Ectodermal cell (in vitro differentiated cells): Measurements from ENCODE around the gene COMP.

ENCODE experiments used
- H3K27ac ChIP-seq: 2 replicates; pipeline ENCODE4 v1.7.0; 2013; ENCODE audit warnings: mild to moderate bottlenecking, low read depth, low read length; ENCODE audit not compliant: insufficient read depth, poor library complexity, severe bottlenecking
- H3K27me3 ChIP-seq: 2 replicates; pipeline ENCODE4 v1.7.0; 2013; ENCODE audit warnings: mild to moderate bottlenecking, low read length; ENCODE audit not compliant: insufficient read depth, control insufficient read depth, poor library complexity, severe bottlenecking
- H3K36me3 ChIP-seq: one replicate; pipeline ENCODE4 v1.7.0; 2013; ENCODE audit warnings: low read length; ENCODE audit not compliant: control insufficient read depth, insufficient read depth
- H3K4me1 ChIP-seq: one replicate; pipeline ENCODE4 v1.7.0; 2013; ENCODE audit warnings: low read length; ENCODE audit not compliant: control insufficient read depth, insufficient read depth
- H3K4me3 ChIP-seq: 2 replicates; pipeline ENCODE4 v1.7.0; 2013; ENCODE audit warnings: low read depth, low read length, control low read depth; ENCODE audit not compliant: insufficient read depth
- H3K9me3 ChIP-seq: 2 replicates; pipeline ENCODE4 v1.7.0; 2013; ENCODE audit warnings: mild to moderate bottlenecking, low read length, moderate library complexity; ENCODE audit not compliant: control insufficient read depth
- WGBS, 2 experiments: methylation state at CpG; one replicate each; pipeline ENCODE4 v1.1.7; 2013; ENCODE audit warnings: missing lambda C conversion rate in 2 of 2; 5-methylcytosine and 5-hydroxymethylcytosine counted together

COMP gene

DNA sequence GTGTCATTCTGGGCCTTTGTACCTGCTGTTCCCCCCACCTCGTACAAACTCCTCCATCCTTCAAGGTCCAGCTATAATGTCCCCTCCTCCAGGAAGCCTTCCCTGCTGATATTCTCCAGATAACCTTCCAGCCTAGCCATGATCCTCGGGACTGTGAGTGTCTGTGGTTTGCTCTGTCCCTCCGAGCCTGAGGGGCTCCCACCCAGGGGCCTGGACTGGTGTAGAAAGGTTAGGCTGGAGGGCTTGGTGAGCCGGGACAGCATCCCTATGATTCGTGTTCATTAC is 2.9 kb upstream of the COMP start:
- peaks cover 11% of the 10 kb centered on the region for H3K4me1 ChIP-seq
- H3K4me3 ChIP-seq = no peak overlapping the region
- H3K27ac ChIP-seq = no peak overlapping the region
- no peaks in the 10 kb centered on the region for H3K36me3 ChIP-seq
- WGBS, 2 experiments = 77 to 81% methylated on average over 5 of the region's 5 CpGs
- H3K27me3 ChIP-seq = peaks cover 100% of the 10 kb centered on the region
- no peaks in the 10 kb centered on the region for H3K9me3 ChIP-seq

DNA sequence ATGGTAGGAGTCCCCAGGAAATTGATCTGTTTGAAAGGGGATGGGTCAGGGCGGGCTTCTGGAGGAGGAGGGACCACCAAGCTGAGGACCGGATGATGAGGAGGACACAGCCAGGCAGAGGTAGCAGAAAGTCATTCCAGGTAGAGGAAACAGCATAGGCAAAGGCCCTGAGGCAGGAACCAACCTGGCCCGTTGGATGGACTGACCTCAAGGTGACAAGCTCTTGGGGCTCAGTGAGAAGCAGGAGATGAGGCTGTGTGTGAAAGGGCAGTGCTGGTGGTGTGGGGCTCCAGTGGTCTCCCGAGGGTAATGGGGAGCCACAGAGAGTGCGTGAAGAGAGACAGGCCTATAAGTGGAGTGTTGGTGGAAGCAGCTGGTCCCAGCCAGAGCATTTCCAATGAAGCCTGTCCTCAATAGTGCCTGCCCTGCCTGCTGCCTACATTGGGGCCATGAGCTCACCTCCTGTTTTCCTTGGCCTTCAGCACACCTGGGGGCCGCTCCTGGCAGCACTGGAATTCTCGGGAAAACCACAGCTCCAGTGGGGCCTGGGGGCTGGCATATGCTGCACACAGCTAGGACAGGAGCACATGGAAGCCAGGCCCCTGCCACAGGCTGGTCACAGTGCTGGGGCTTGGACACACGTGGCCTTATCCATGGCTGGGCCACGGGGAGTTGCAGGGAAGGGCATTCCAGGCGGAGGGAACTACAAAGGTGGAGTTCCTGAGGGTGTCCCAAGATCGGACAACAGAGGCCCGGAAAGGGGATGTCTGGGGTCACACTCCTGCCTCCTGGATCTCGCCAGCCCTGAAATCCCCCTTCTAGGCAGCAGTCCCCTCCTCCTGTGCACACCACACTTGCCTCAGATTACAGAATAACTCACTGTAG is 2.3 kb upstream of the COMP start:
- Histone ChIP-seq H3K4me3 (no peak overlapping the region), H3K9me3 (no peaks in the 10 kb centered on the region), H3K36me3 (no peaks in the 10 kb centered on the region), H3K4me1 (peaks cover 11% of the 10 kb centered on the region), H3K27ac (no peak overlapping the region), H3K27me3 (peaks cover 100% of the 10 kb centered on the region)
- 78 to 79% methylated on average over 13 of the region's 13 CpGs for whole genome bisulfite sequencing, 2 experiments

DNA sequence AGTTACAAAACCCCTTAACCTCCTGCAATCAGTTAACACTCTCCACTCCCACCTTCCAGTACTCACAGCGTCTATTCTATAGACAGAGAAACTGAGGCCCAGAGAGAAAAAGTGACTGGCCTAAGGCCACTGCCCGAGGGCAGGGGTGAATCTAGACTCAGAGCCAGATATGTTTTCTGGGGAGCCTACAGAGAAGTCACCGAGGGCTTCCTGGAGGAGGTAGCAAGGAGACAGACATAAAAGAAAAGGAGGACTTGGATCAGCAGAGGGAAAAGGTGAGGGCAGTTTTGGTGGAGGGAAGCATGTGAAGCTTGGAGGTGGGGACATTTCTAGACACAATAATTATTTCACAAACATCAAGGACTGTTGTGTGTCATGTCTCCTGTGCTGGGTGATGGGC is 1.6 kb upstream of the COMP start:
- Histone ChIP-seq H3K9me3 (no peaks in the 10 kb centered on the region), H3K4me1 (peaks cover 11% of the 10 kb centered on the region), H3K27ac (no peak overlapping the region), H3K36me3 (no peaks in the 10 kb centered on the region), H3K4me3 (no peak overlapping the region), H3K27me3 (peaks cover 100% of the 10 kb centered on the region)
- WGBS, 2 experiments = 80 to 82% methylated on average over 3 of the region's 3 CpGs

DNA sequence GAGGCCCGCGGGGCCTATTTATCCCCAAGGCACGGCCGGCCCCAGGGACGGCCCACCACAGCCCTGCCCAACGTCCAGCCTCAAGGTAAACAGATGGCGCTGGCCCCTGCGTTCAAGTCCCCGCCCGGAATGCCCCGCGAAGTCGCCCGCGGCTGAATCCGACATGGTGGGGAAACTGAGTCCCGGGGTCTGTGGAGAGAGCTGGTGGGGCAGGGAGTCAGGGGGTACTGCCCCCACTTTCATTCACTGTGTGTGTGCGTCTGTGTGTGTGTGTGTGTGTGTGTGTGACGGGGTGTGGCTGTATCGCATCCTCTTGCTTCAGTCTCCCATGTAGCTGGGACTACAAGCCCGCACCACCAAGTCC is 192 bp upstream of the COMP start:
- no peak overlapping the region for H3K4me3 ChIP-seq
- H3K36me3 ChIP-seq = no peaks in the 10 kb centered on the region
- 29 to 35% methylated on average over 19 to 21 of the region's 21 CpGs for WGBS, 2 experiments
- no peaks in the 10 kb centered on the region for H3K9me3 ChIP-seq
- H3K4me1 ChIP-seq = peaks cover 11% of the 10 kb centered on the region
- no peak overlapping the region for H3K27ac ChIP-seq
- peaks cover 100% of the 10 kb centered on the region for H3K27me3 ChIP-seq

DNA sequence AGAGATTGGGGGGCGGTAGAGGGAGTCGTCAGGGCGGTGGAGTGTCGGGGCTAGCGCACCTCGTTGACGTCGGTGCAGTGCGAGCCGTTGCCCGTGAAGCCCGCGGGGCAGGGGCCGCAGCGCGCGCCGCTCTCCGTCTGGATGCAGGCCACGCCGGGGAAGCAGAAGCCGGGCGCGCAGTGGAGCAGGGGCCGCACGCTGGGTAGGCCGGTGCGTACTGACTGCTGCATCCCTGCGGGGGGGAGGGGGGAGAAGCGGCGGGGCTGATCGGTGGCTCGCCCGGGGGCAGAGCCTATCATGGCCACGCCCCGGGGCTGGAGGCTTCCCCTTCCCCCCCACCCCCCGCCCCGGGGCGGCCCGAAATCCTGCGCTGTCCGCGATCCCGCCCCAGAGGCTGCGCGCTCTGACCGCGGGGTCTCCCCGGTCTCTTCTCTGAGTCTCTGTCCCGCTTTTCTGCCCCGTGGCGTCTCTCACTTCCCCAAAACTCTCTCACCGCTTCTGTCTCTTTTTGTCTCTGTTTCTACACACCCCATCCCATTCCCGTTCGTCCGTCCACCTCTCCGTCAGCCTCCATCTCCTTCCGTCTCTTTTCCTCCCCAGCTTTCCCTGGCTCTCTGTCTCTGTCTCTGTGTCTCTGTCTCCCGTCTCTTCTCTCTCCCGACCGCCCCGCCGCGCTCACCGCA is 1.1 kb downstream of the COMP start:
- Histone ChIP-seq H3K36me3 (no peaks in the 10 kb centered on the region), H3K4me3 (peak overlapping the region; percentile 4), H3K27me3 (peaks cover 100% of the 10 kb centered on the region), H3K4me1 (peaks cover 9% of the 10 kb centered on the region), H3K9me3 (no peaks in the 10 kb centered on the region), H3K27ac (no peak overlapping the region)
- 1% methylated on average over 62 to 65 of the region's 65 CpGs for WGBS, 2 experiments

DNA sequence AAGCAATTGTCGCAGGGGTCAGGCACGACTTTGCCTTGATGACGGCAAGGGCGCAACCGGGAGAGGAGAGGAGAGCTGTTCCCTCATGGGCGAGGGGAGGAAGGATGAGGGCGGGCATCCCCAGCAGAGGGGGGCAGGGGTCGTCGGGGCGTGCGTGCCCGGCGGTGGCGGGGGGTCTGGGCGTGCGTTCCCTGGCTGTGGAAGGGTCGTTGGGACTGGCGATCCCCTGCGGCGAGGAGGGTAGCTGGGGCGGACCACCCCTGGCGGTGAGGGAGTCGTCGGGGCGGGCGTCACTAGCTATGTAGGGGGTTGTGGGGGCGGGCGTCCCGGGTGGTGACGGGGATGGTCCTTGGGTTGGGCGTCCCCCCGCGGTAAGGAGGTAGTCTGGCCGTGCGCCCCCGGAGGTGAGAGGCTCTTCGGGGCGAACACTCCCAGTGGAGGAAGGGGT is 1.7 kb downstream of the COMP start:
- WGBS, 2 experiments = 3 to 5% methylated on average over 38 of the region's 38 CpGs
- Histone ChIP-seq H3K27ac (no peak overlapping the region), H3K4me3 (no peak overlapping the region), H3K9me3 (no peaks in the 10 kb centered on the region), H3K36me3 (no peaks in the 10 kb centered on the region), H3K4me1 (peaks cover 9% of the 10 kb centered on the region), H3K27me3 (peaks cover 100% of the 10 kb centered on the region)

DNA sequence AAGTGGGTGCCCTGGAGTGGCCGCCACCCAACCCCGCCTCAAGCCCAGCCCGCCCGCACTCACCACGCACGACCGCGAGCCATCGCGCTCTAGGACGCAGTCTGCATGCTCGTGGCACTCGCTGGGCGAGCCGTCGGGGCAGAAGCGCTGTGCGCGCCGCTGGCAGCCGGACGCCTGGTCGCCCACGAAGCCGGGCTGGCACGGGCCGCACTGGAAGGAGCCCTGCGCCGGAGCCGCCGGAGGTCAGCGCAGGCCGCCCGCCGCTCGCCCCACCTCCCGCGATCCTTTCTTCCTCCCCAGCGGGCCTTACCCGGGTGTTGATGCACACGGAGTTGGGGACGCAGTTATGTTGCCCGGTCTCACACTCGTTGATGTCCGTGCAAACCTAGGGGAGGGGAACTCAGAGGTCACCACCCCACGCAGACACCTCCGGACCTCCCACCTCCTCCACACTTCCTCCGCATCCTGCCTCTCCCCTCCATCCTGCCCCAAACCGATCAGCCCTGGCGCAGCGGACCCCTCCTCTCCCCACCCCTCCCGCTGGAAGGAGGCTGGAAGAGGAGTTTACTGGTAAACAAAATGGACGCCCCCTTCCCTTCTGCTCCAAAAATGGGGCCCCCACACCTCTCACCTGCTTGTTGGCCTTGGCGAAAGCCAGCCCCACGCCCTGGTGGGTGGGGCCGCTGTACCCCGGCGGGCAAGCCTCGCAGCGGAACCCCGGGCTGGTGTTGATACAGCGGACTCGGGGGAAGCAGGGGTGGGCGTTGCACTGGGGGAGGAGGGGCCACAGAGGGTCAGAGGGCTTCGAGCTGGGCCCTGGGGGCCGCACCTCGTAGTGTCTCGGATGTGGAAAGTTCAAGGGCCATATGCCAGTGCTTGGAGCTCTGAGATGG is 2.3 kb downstream of the COMP start:
- WGBS, 2 experiments = 7% methylated on average over 68 of the region's 68 CpGs
- Histone ChIP-seq H3K9me3 (no peaks in the 10 kb centered on the region), H3K27ac (no peak overlapping the region), H3K4me3 (no peak overlapping the region), H3K27me3 (peaks cover 100% of the 10 kb centered on the region), H3K36me3 (no peaks in the 10 kb centered on the region), H3K4me1 (peaks cover 9% of the 10 kb centered on the region)

DNA sequence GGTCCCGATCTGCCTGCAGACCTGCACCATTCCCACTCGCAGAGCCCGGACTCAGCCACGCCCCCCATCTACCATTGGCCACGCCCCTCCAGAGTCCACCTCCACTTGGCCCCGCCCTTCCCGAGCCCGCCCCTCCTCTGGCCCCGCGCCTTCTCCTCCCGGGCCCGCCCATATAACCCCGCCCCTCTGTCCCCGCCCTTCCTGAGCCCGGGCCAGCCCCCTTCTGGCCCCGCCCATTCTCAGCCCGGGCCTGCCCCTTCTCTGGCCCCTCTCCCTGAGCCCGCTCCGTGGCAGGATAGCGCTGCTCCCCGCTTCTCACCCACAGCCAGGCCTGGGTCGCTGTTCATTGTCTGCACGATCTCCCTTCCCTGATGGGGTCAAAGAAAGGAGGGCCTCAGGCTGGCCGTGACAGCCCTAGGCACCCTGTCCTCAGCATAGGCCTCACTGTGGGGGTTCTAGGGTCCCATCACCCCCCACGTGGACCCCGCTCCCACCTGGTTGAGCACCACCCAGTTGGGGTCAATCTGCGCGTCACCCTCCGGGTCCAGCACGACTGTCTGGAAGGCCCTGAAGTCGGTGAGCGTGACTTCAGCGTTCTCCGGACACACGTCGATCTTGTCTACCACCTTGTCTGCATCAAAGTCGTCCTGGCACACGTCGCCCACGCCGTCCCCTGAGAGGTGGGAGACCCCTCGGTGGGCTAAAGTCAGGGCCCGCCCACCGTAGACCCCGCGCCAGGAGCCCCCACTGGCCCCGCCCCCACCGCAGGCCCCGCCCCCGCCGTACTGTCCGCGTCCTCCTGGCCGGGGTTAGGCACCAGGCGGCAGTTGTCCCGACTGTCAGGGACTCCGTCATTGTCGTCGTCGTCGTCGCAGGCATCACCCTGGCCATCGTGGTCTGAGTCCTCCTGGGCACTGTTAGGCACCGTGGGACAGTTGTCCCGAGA is 5.7 kb downstream of the COMP start:
- peaks cover 100% of the 10 kb centered on the region for H3K27me3 ChIP-seq
- H3K36me3 ChIP-seq = no peaks in the 10 kb centered on the region
- WGBS, 2 experiments = 13 to 14% methylated on average over 65 of the region's 65 CpGs
- H3K27ac ChIP-seq = no peak overlapping the region
- H3K4me1 ChIP-seq = peaks cover 9% of the 10 kb centered on the region
- H3K4me3 ChIP-seq = peak overlapping the region; percentile 13
- H3K9me3 ChIP-seq = no peaks in the 10 kb centered on the region

DNA sequence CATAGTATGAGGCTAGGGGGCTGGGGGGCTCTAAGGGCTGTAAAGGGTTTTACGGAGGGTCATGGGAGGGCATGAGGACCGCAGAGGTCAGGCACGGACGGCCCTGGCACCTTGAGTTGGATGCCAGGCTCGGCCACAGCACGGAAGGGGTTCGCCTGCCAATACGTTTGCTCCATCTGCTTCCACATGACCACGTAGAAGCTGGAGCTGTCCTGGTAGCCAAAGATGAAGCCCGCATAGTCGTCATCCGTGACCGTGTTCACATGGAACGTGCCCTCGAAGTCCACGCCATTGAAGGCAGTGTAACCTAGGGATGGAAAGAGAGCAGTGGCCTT is 6.4 kb downstream of the COMP start:
- no peak overlapping the region for H3K4me3 ChIP-seq
- no peak overlapping the region for H3K27ac ChIP-seq
- H3K4me1 ChIP-seq = peaks cover 8% of the 10 kb centered on the region
- no peaks in the 10 kb centered on the region for H3K36me3 ChIP-seq
- H3K27me3 ChIP-seq = peaks cover 100% of the 10 kb centered on the region
- H3K9me3 ChIP-seq = no peaks in the 10 kb centered on the region
- WGBS, 2 experiments = 82% methylated on average over 16 of the region's 16 CpGs
